PC-9 (cell line): Measurements from ENCODE around the gene IYD.

ENCODE experiments used
- CTCF ChIP-seq: fragments of 200-600 bp; sonication (generic); conservative IDR thresholded peaks from 2 replicates; pipeline ENCODE4 v1.6.1; 2017; ENCODE audit warnings: mixed run types, antibody characterized with exemption, mild to moderate bottlenecking, moderate library complexity
- EZH2 ChIP-seq: fragments of 200-600 bp; sonication (generic); IDR thresholded peaks from 2 replicates; pipeline ENCODE4 v1.8.0; 2017; ENCODE audit warnings: antibody characterized with exemption, low read depth

- TF ChIP-seq CTCF (peak; percentile 82), EZH2 (no peak)
These were observed 26.7 kb downstream of the IYD start for GRCh38 chr6:150395388-150396009.
